Measurements from ENCODE around the gene ADAM11. TPM values are rescaled to one million over a fixed set of nuclear protein-coding genes. Genes with fewer than 3 reads are reported as not detected.

The ADAM11 gene
- total and polyA plus RNA-seq, 2 of the 8 experiments (the other 6 are each of a cell fraction or from before 2014, with no cell fraction given): 2.3 to 2.9 TPM

DNA sequence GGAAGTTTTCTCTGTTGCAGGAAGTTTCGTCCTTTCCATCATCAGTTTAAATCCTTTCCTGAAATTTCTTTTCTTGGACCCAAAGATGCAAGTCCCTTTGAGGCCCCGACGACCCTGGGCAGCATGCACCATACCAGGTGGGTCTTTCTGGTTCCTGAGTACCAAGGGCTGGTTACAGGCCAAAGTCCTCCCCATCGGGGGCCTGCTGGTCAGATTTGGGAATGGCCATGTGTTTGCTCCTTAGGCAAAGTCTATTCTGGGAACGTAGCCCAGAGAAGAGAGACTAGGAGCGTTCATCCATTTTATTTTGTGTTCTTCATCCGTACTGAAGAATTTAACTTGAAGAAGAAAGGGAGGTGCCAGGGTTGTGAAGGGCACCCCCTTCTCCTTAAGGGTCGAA is 17.5 kb upstream of the ADAM11 start:
- H4K20me1 ChIP-seq (replicated peaks in 1 of 2; ENCODE audit: control insufficient read depth in 1 of 2, insufficient read depth in 2 of 2, low read length in 2 of 2): peaks cover 0 to 2% of the 10 kb centered on the region in 2 experiments
- no peaks in the 10 kb centered on the region for H3K9me3 ChIP-seq (ENCODE audit: insufficient read depth in 2 of 2, low read depth in 1 of 2, low read length in 1 of 2)
- H3K18ac ChIP-seq (ENCODE audit: extremely low read depth, low read length): no peak overlapping the region
- no peak overlapping the region for H4K91ac ChIP-seq (replicated peaks; ENCODE audit: insufficient read length, low read length)
- H3K23me2 ChIP-seq (ENCODE audit: low read depth, low read length): no peaks in the 10 kb centered on the region
- H3K23ac ChIP-seq (ENCODE audit: insufficient read length): no peak overlapping the region
- ChIA-PET POLR2A (ENCODE audit: partially characterized antibody) (no interaction called here), CTCF (ENCODE audit: partially characterized antibody) (no interaction called here)
- no peak for FAIRE-seq
- no peak overlapping the region for H2BK20ac ChIP-seq (ENCODE audit: low read length)
- H3K79me2 ChIP-seq (ENCODE audit: control insufficient read depth in 1 of 2, insufficient read depth in 2 of 2, low read length in 2 of 2): no peaks in the 10 kb centered on the region
- no peak overlapping the region for H4K8ac ChIP-seq (ENCODE audit: extremely low read depth, insufficient read depth, low read length)
- H2BK120ac ChIP-seq (replicated peaks; ENCODE audit: low read depth, low read length): no peak overlapping the region
- no peak for DNase-seq (ENCODE audit: low read depth in 1 of 2, low spot score in 2 of 2)
- H2AK5ac ChIP-seq (ENCODE audit: low read depth, low read length): no peak overlapping the region
- no peak overlapping the region for H4K5ac ChIP-seq (ENCODE audit: insufficient read length, low read depth, low read length)
- H3K4me3 ChIP-seq (ENCODE audit: extremely low read depth in 1 of 4, insufficient read depth in 2 of 4, low read depth in 3 of 4, low read length in 4 of 4): no peak overlapping the region
- H3K56ac ChIP-seq (replicated peaks; ENCODE audit: insufficient read length, low read depth, low read length): no peak overlapping the region
- H3K4me2 ChIP-seq (ENCODE audit: insufficient read depth in 1 of 2, low read depth in 2 of 2, low read length in 2 of 2): no peak overlapping the region
- H3K14ac ChIP-seq (ENCODE audit: insufficient read length): no peak overlapping the region
- 89% methylated on average over 8 of the region's 8 CpGs; no CpG with 5 or more reads in 1 of the 2 experiments for WGBS, 2 experiments (ENCODE audit: extremely low coverage in 1 of 2, insufficient coverage in 1 of 2, insufficient read length in 1 of 2, insufficient replicate concordance in 2 of 2, low coverage in 1 of 2, low lambda C conversion rate in 2 of 2, missing lambda C conversion rate in 1 of 2)
- H2BK12ac ChIP-seq (ENCODE audit: low read depth, low read length): no peak overlapping the region
- no peaks in the 10 kb centered on the region; the same call in 1 of the 2 replicates for H3K79me1 ChIP-seq (ENCODE audit: low read depth, low read length)
- H2BK15ac ChIP-seq (ENCODE audit: low read length): no peak overlapping the region
- no peak overlapping the region for H3K9ac ChIP-seq (replicated peaks in 1 of 4; ENCODE audit: extremely low read depth in 1 of 4, low read depth in 3 of 4, low read length in 3 of 4)
- TF ChIP-seq MAFK (IDR thresholded peaks at IDR 0.05; ENCODE audit: low read depth, low read length): no peak
- TF ChIP-seq GABPA (IDR thresholded peaks at IDR 0.05; ENCODE audit: borderline replicate concordance, insufficient read depth, low read length): no peak
- TF ChIP-seq POLR2A (IDR thresholded peaks at IDR 0.05; ENCODE audit: control extremely low read depth in 1 of 2, low read depth in 2 of 2, low read length in 2 of 2): no peak
- H3K27me3 ChIP-seq (replicated peaks in 1 of 4; ENCODE audit: control insufficient read depth in 3 of 4, extremely low read depth in 1 of 4, insufficient read depth in 3 of 4, low read length in 3 of 4): no peaks in the 10 kb centered on the region
- H3K36me3 ChIP-seq (ENCODE audit: control insufficient read depth in 2 of 4, insufficient read depth in 4 of 4, low read length in 3 of 4): peaks cover 0 to 20% (median 7%) of the 10 kb centered on the region in 4 experiments; a peak in 5 of 8 replicates
- no peak overlapping the region for H3K27ac ChIP-seq (ENCODE audit: low read depth, low read length)
- no peak overlapping the region for H2AFZ ChIP-seq (ENCODE audit: low read length)
- no peak overlapping the region for H2BK5ac ChIP-seq (ENCODE audit: low read depth, low read length)
- H3K4me1 ChIP-seq (replicated peaks in 1 of 4; ENCODE audit: control insufficient read depth in 3 of 4, insufficient read depth in 4 of 4, low read length in 3 of 4): peaks cover 2 to 6% (median 3%) of the 10 kb centered on the region in 4 experiments; a peak in 4 of 7 replicates
- H3K4ac ChIP-seq (replicated peaks; ENCODE audit: insufficient read length, low read depth, low read length): no peak overlapping the region

Measured in H1 (cell line).